Fibroblast of pulmonary artery (primary cell): Measurements from ENCODE around the gene COL20A1.

Experiments
- DNase-seq: peaks from one replicate; pipeline ENCODE4 v3.0.0-alpha.2; 2010; ENCODE audit warnings: low read depth
- H3K4me3 ChIP-seq: replicated peaks from 2 replicates; pipeline ENCODE4 v1.5.1; 2011; ENCODE audit warnings: low read depth, mild to moderate bottlenecking, control low read depth, low read length, moderate library complexity
- TF ChIP-seq, protein P1 (sequence below): IDR thresholded peaks from 2 replicates; pipeline ENCODE4 v1.5.1; 2011; ENCODE audit warnings: mild to moderate bottlenecking, control low read depth, low read length, inconsistent platforms; ENCODE audit errors: missing control alignments

The COL20A1 gene

DNA sequence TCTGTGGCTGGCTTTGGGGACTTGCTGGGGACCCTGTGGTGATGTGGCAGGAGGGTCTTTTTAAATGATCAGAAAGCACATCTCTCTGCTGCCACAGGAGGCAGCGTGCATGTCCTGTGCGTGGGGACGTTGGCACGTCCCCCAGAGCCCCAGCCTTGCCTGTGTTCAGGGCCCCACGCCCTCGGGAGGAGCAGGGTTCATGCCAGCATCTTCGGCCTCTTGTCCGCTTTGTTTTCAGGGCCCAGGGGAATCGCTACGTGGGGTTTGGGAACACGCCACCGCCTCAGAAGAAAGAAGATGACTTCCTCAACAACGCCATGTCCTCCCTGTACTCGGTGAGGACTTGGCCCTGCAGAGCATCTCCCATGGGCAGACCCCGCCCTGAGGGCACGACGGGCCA, 14.3 kb upstream of the COL20A1 start:
- TF ChIP-seq, protein P1, sequence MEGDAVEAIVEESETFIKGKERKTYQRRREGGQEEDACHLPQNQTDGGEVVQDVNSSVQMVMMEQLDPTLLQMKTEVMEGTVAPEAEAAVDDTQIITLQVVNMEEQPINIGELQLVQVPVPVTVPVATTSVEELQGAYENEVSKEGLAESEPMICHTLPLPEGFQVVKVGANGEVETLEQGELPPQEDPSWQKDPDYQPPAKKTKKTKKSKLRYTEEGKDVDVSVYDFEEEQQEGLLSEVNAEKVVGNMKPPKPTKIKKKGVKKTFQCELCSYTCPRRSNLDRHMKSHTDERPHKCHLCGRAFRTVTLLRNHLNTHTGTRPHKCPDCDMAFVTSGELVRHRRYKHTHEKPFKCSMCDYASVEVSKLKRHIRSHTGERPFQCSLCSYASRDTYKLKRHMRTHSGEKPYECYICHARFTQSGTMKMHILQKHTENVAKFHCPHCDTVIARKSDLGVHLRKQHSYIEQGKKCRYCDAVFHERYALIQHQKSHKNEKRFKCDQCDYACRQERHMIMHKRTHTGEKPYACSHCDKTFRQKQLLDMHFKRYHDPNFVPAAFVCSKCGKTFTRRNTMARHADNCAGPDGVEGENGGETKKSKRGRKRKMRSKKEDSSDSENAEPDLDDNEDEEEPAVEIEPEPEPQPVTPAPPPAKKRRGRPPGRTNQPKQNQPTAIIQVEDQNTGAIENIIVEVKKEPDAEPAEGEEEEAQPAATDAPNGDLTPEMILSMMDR, result no peak
- H3K4me3 ChIP-seq, result no peak overlapping the region
- DNase-seq, result no peak

DNA sequence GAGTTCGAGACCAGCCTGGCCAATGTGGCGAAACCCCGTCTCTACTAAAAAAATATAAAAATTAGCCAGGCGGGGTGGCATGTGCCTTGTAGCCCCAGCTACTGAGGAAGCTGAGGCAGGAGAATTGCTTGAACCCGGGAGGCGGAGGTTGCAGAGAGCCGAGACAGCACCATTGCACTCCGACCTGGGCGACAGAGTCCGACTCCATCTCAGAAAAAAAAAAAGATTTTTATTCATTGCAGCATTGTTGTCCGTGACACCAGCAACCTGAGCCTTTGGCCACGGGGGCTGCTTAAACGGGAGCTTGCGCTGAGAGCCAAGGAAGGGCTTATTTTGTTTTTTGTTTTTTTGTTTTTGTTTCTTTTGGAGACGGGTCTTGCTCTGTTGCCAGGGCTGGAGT, 13.1 kb upstream of the COL20A1 start:
- TF ChIP-seq, protein P1, result no peak
- no peak overlapping the region for H3K4me3 ChIP-seq
- DNase-seq, result no peak

- H3K4me3 ChIP-seq, result no peak overlapping the region
- TF ChIP-seq, protein P1, result no peak
- DNase-seq, result no peak
Measured at GRCh38 chr20:63280371-63280770, 12.6 kb upstream of the COL20A1 start.

DNA sequence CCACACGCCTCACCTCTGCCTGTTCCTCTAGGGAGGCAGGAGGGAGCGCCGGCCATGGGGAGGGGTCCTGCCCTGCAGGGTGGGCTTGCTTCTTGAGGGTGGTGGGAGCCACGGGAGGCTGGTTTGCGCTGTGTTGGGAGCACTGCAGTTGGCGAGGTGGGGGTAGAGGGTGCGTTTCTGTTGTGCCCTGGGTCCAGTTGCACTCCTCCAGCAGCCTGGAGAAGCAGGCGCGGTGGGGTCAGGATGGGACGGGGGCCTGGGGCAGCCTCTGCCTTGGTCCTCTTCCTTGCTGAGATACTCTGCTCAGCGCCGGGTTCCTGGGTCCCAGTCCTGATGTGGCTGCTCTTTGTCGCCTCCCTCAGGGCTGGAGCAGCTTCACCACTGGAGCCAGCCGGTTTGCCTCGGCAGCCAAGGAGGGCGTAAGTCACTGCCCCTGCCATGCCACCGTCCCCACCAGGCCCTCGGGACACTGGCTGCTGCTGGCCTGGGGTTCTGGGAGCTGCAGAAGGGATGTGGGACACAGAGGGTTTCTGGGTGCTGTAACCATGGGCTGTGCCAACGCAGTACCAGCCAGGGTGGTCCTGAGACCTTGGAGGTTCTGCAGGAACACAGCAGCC, 11.9 kb upstream of the COL20A1 start:
- TF ChIP-seq, protein P1, result peak; percentile 30
- no peak overlapping the region for H3K4me3 ChIP-seq
- no peak for DNase-seq

DNA sequence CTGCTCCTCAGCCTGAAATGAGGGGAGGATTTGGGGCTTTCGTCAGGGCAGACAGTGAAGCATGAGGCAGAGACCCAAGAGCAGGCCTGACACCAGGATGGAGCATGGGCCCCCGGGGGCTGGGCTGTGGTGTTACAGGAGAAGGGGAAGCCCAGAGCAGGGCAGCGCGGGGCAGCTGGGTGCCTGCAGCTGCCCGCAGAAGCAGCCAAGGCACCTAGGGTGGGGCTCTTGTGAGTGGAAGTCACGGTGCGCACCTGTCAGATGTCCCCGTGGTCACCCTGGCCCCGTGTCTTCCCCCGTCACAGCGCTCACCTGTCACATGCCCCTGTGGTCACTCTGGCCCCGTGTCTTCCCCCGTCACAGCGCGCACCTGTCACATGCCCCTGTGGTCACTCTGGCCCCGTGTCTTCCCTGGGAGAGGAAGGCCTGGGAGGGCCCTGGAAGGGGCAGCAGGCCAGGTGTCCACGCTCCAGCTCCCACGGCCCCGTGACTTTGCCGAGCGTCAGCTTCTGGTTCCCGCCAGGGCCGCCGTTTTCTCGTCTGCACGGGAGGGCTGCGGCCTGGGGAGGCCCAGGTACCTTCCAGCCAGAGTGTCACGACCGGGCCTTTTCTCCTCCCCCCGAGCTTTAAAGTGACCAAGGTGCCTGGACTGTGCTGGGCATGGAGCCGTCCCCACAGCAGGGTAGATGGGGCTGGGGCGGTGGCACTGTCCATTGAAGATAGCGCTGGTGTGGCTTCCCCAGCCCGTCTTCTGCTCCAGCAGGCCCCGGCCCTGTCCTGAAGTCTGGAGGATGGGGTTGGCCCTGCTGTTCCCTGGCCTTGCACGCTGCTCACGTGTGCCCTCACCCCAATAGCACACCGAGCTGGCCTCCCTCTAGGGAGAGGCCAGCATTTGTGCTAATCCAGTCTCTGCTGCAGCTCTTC, 11.0 kb upstream of the COL20A1 start:
- no peak for DNase-seq
- H3K4me3 ChIP-seq, result no peak overlapping the region
- TF ChIP-seq, protein P1, result no peak

DNA sequence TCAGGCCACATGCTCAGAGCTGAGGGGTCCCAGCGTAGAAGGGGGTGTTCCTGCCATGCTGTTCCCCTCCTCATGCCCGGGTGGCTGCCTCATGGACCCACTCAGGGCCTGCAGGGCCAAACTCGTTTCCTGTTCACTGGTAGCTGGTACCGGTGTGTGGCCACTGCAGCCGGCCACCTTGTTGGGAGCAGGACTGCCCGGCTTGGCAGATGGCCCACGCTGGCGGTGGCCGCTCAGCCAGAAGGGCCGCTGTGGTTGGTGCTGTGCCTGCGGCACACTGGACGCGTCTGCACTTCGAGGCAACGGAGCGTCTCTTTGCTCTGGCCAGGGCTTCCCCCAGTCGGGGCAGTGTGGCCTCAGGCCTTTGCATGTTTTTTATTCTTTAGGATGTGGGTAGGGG, 10.0 kb upstream of the COL20A1 start:
- no peak overlapping the region for H3K4me3 ChIP-seq
- TF ChIP-seq, protein P1, result no peak
- no peak for DNase-seq
